IMR-90 (cell line): Measurements from ENCODE around the gene PSG2. TPM values are rescaled to one million over a fixed set of nuclear protein-coding genes. Genes with fewer than 3 reads are reported as not detected.
"Not testable (repeated sequence)": the region's sequence is repeated elsewhere in the genome, so short reads cannot be mapped to it uniquely, and the experiment has no call there.

Experiments used
- ATAC-seq: fragments of 200-7000 bp; cut with Tn5 transposase; 2 replicates; pipeline ENCODE4 v1.9.1; 2020; ENCODE audit warnings: low read depth, mild to moderate bottlenecking, moderate library complexity
- BruUV-seq: library from RNA; stranded (reverse); fragments of 400-500 nt; replicated peaks from 2 replicates; lab custom pipeline; 2021; lab: Mats Ljungman, UMichigan
- CTCF ChIA-PET: fragments of 300-600 bp; formaldehyde crosslinking; extraction: SDS; loops from one replicate; lab custom pipeline; 2021; ENCODE audit warnings: antibody characterized with exemption; lab: Yijun Ruan, JAX
- POLR2A ChIA-PET: fragments of 300-600 bp; sonication (Branson Sonifier 250); formaldehyde crosslinking; loops from one replicate; lab custom pipeline; 2022; ENCODE audit warnings: antibody characterized with exemption; ENCODE audit not compliant: unreplicated experiment; lab: Charles Lee
- DNase-seq: peaks from one replicate; pipeline ENCODE4 v3.0.0; 2013
- H2AFZ ChIP-seq: replicated peaks from 2 replicates; pipeline ENCODE3; 2013; ENCODE audit warnings: low read length, mild to moderate bottlenecking; ENCODE audit not compliant: poor library complexity
- H2AK5ac ChIP-seq: 2 replicates; pipeline ENCODE4 v1.6.1; 2013; ENCODE audit warnings: low read depth, low read length, inconsistent platforms
- H2AK9ac ChIP-seq: replicated peaks from 2 replicates; pipeline ENCODE3; 2013; ENCODE audit warnings: mild to moderate bottlenecking, low read depth, low read length, moderate library complexity; ENCODE audit not compliant: poor library complexity
- H2BK120ac ChIP-seq: 2 replicates; pipeline ENCODE4 v1.6.1; 2013; ENCODE audit warnings: low read depth, low read length, inconsistent platforms
- H2BK15ac ChIP-seq: 3 replicates; pipeline ENCODE4 v1.6.1; 2013; ENCODE audit warnings: low read depth, low read length, inconsistent platforms
- H2BK20ac ChIP-seq: 2 replicates; pipeline ENCODE4 v1.6.1; 2013; ENCODE audit warnings: low read depth, mild to moderate bottlenecking, inconsistent platforms, low read length, moderate library complexity
- H2BK5ac ChIP-seq: 2 replicates; pipeline ENCODE4 v1.6.1; 2013; ENCODE audit warnings: mild to moderate bottlenecking, low read depth, low read length, inconsistent platforms; ENCODE audit not compliant: poor library complexity, severe bottlenecking
- H3K14ac ChIP-seq: replicated peaks from 2 replicates; pipeline ENCODE4 v1.6.1; 2013; ENCODE audit warnings: low read depth, low read length, inconsistent platforms
- H3K18ac ChIP-seq: 2 replicates; pipeline ENCODE4 v1.6.1; 2013; ENCODE audit warnings: low read depth, low read length, control low read depth
- H3K23ac ChIP-seq: 2 replicates; pipeline ENCODE4 v1.6.1; 2013; ENCODE audit warnings: low read depth, low read length, inconsistent platforms
- H3K27ac ChIP-seq: 2 replicates; pipeline ENCODE4 v1.5.1; 2013; ENCODE audit warnings: mild to moderate bottlenecking, control low read depth, low read length; ENCODE audit not compliant: insufficient read depth
- H3K27me3 ChIP-seq: 2 replicates; pipeline ENCODE4 v1.6.1; 2013; ENCODE audit warnings: low read length; ENCODE audit not compliant: control insufficient read depth, insufficient read depth
- H3K36me3 ChIP-seq: 2 replicates; pipeline ENCODE4 v1.6.1; 2013; ENCODE audit warnings: low read length, mixed read lengths; ENCODE audit not compliant: control insufficient read depth, insufficient read depth
- H3K4ac ChIP-seq: 2 replicates; pipeline ENCODE4 v1.6.1; 2013; ENCODE audit warnings: low read depth, low read length, inconsistent platforms
- H3K4me1 ChIP-seq: 2 replicates; pipeline ENCODE4 v1.6.1; 2013; ENCODE audit warnings: low read length, mixed read lengths; ENCODE audit not compliant: control insufficient read depth, insufficient read depth
- H3K4me2 ChIP-seq: 2 replicates; pipeline ENCODE4 v1.6.1; 2013; ENCODE audit warnings: low read depth, mild to moderate bottlenecking, control low read depth, low read length, moderate library complexity
- H3K4me3 ChIP-seq: 2 replicates; pipeline ENCODE4 v1.5.1; 2013; ENCODE audit warnings: low read depth, mild to moderate bottlenecking, control low read depth, low read length, moderate library complexity; ENCODE audit not compliant: insufficient read depth
- H3K56ac ChIP-seq: 2 replicates; pipeline ENCODE4 v1.6.1; 2013; ENCODE audit warnings: low read length, inconsistent platforms; ENCODE audit not compliant: insufficient read depth; ENCODE audit errors: extremely low read depth
- H3K79me1 ChIP-seq, 2 experiments: 2 replicates each; pipeline ENCODE4 v1.6.1; 2013; ENCODE audit warnings: low read length in 2 of 2, inconsistent platforms in 1 of 2, low read depth in 1 of 2
- H3K9ac ChIP-seq: 2 replicates; pipeline ENCODE4 v1.6.1; 2013; ENCODE audit warnings: low read depth, low read length, control low read depth
- H3K9me1 ChIP-seq: 2 replicates; pipeline ENCODE4 v1.6.1; 2013; ENCODE audit warnings: low read length, inconsistent platforms; ENCODE audit not compliant: insufficient read depth
- H3K9me3 ChIP-seq: 2 replicates; pipeline ENCODE4 v1.6.1; 2013; ENCODE audit warnings: low read length; ENCODE audit not compliant: control insufficient read depth, insufficient read depth
- H4K20me1 ChIP-seq: 2 replicates; pipeline ENCODE4 v1.6.1; 2013; ENCODE audit warnings: low read length, inconsistent platforms; ENCODE audit not compliant: insufficient read depth
- H4K5ac ChIP-seq: 2 replicates; pipeline ENCODE4 v1.6.1; 2013; ENCODE audit warnings: mild to moderate bottlenecking, low read depth, low read length, control low read depth
- H4K8ac ChIP-seq, 2 experiments: 2 replicates each; pipeline ENCODE4 v1.6.1; 2013; ENCODE audit warnings: low read depth in 2 of 2, low read length in 2 of 2, control low read depth in 1 of 2, inconsistent platforms in 1 of 2
- H4K91ac ChIP-seq: 2 replicates; pipeline ENCODE4 v1.6.1; 2013; ENCODE audit warnings: low read depth, low read length, inconsistent platforms; ENCODE audit not compliant: insufficient read depth
- CTCF ChIP-seq: conservative IDR thresholded peaks from 2 replicates; pipeline ENCODE4 v1.5.1; 2012; ENCODE audit warnings: mild to moderate bottlenecking, low read depth, low read length, improper control_type of control experiment
- MAZ ChIP-seq: IDR thresholded peaks from 2 replicates; pipeline ENCODE4 v1.6.1; 2012; ENCODE audit warnings: low read depth, mild to moderate bottlenecking, low read length, improper control_type of control experiment, moderate library complexity, borderline replicate concordance
- POLR2A ChIP-seq: IDR thresholded peaks from 2 replicates; pipeline ENCODE4 v1.6.1; 2012; ENCODE audit warnings: mild to moderate bottlenecking, low read depth, low read length
- RAD21 ChIP-seq: IDR thresholded peaks from 2 replicates; pipeline ENCODE4 v1.6.1; 2012; ENCODE audit warnings: low read length, improper control_type of control experiment
- SMC3 ChIP-seq: fragments of 150-350 bp; IDR thresholded peaks from 2 replicates; pipeline ENCODE4 v1.6.1; 2016; ENCODE audit warnings: low read depth, mild to moderate bottlenecking, antibody characterized with exemption, low read length, moderate library complexity
- WGBS, 2 experiments: methylation state at CpG; one replicate each; pipeline versions ENCODE4 v1.1.5 to v1.1.7; 2013; ENCODE audit warnings: missing lambda C conversion rate in 2 of 2; ENCODE audit not compliant: insufficient read length in 1 of 2; ENCODE audit errors: extremely low coverage in 2 of 2; 5-methylcytosine and 5-hydroxymethylcytosine counted together
- dilution Hi-C: fragments of 300-500 bp; cut with HindIII; formaldehyde crosslinking; loops from one replicate; pipeline ENCODE4 v1.14.3; 2018; ENCODE audit warnings: low sequenced_read_pairs; ENCODE audit not compliant: unreplicated experiment
- in situ Hi-C: fragments of 300-500 bp; cut with MboI; formaldehyde crosslinking; loops from 3 replicates; pipeline ENCODE4 v1.14.3; 2019; ENCODE audit warnings: low sequenced_read_pairs, inconsistent platforms, mixed read lengths
- intact Hi-C: fragments of 100-400 bp; cut with micrococcal nuclease; formaldehyde crosslinking; loops from 2 replicates; pipeline ENCODE4 v1.10.0; 2022
- polyA plus RNA-seq, 3 experiments: library from polyadenylated mRNA; depleted of rRNA; stranded (reverse); fragments of >200 nt; gene quantifications; 2 replicates each; pipeline ENCODE4 v1.2.3, GENCODE V29; 2012; ENCODE audit warnings: low replicate concordance in 1 of 3
- total RNA-seq: library from RNA; depleted of rRNA; stranded (reverse); fragments of >200 nt; gene quantifications from 2 replicates; pipeline ENCODE4 v1.2.3, GENCODE V29; 2012

PSG2 gene
- total and polyA plus RNA-seq, 2 of the 4 experiments (the other 2 are of a cell fraction), result 0.18 to 0.31 TPM

DNA sequence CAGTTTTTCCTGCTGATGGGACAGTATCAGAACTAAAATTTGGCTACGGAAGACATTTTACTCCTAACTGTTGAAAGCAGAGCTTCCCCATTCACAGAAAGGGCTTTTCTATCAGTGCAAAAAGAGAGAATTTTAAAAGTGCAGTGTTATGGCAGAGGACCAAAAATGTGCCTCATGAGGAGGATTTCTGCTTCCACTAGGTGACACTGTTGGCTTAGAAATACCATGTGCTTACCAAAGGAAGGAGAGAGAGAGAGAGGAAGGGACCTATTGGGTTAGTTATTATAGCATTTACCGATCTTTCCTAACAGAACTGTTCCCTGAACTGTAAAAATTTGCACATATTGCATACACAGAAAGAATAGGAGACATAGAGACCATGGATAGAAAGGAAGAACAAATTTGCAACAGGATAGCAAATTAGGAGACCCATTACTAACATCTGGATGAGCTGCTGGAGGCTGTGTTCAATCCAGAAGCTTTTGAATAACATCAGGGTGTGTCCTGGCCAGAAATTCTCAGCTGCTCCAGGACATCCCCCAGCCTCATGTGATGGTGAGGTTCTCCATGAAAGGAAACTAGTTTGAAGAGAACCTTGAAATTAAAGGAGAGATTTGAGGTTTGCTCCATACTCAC is 21.8 kb upstream of the PSG2 start:
- H3K36me3 ChIP-seq, H3K27ac ChIP-seq, BruUV-seq, H3K27me3 ChIP-seq, H4K20me1 ChIP-seq, H2AFZ ChIP-seq, H2AK5ac ChIP-seq, H3K9me1 ChIP-seq, H3K4me1 ChIP-seq, POLR2A ChIA-PET, H3K9ac ChIP-seq, H3K79me1 ChIP-seq, H3K14ac ChIP-seq, H3K56ac ChIP-seq, H2AK9ac ChIP-seq, H3K9me3 ChIP-seq, dilution Hi-C loops, H3K4me2 ChIP-seq, H3K23ac ChIP-seq, H3K4me3 ChIP-seq: not testable (repeated sequence)
- Histone ChIP-seq H2BK5ac (peak overlapping the region; percentile 79), H2BK120ac (peak overlapping the region; percentile 75), H2BK20ac (peak overlapping the region; percentile 73; the same call in 1 of the 2 replicates), H4K91ac (peak overlapping the region; percentile 45), H4K8ac (peak overlapping the region; percentile 2 to 82; a peak in 2 of 4 replicates), H3K18ac (peak overlapping the region; percentile 67; the same call in 1 of the 2 replicates), H4K5ac (peak overlapping the region; percentile 39; the same call in 1 of the 2 replicates), H2BK15ac (peak overlapping the region; percentile 0; the same call in 1 of the 3 replicates), H3K4ac (peak overlapping the region; percentile 71; the same call in 1 of the 2 replicates)
- in situ Hi-C loops (loop anchor here (10.0 kb wide), 2 partner anchors 320 to 420 kb away; partner anchors contain the start of gene ETHE1), intact Hi-C loops (loop anchor here (1.0 to 10.0 kb wide), 7 partner anchors 88 to 560 kb away; partner anchors contain the start of gene PSG4)
- DNase-seq (peak; percentile 83), ATAC-seq (peak; percentile 87; the same call in 1 of the 2 replicates)
- CTCF ChIA-PET, result interaction anchor here (0.9 to 1.1 kb wide), 2 partner anchors 321 to 328 kb away, joined by 3 to 5 read pairs; no protein-coding TSS in a partner anchor
- TF ChIP-seq SMC3 (peak; percentile 96), CTCF (peak; percentile 88), POLR2A (peak; percentile 47; the same call in 1 of the 2 replicates), MAZ (peak; percentile 46; the same call in 1 of the 2 replicates), RAD21 (peak; percentile 94)
- no CpG with 5 or more reads among the region's 2 CpGs for WGBS, 2 experiments
